A673 (cell line): ENCODE data around the gene EXD2.

ENCODE experiments used
- EZH2 ChIP-seq: fragments of 200-600 bp; sonication (generic); IDR thresholded peaks from 2 replicates; pipeline ENCODE4 v1.6.1; 2017; ENCODE audit warnings: borderline replicate concordance, low read depth, mild to moderate bottlenecking, mixed read lengths, antibody characterized with exemption, low read length; ENCODE audit not compliant: poor library complexity, severe bottlenecking
- TF ChIP-seq, protein P1 (sequence below): fragments of 300-800, 200-600 bp; sonication (generic); conservative IDR thresholded peaks from 2 replicates; pipeline ENCODE4 v1.5.1; 2017; ENCODE audit warnings: low read depth, mild to moderate bottlenecking, antibody characterized with exemption, low read length, moderate library complexity, mixed read lengths

GRCh38 chr14:69263771-69264170 lies 72.5 kb downstream of the EXD2 start:
- TF ChIP-seq, protein P1, sequence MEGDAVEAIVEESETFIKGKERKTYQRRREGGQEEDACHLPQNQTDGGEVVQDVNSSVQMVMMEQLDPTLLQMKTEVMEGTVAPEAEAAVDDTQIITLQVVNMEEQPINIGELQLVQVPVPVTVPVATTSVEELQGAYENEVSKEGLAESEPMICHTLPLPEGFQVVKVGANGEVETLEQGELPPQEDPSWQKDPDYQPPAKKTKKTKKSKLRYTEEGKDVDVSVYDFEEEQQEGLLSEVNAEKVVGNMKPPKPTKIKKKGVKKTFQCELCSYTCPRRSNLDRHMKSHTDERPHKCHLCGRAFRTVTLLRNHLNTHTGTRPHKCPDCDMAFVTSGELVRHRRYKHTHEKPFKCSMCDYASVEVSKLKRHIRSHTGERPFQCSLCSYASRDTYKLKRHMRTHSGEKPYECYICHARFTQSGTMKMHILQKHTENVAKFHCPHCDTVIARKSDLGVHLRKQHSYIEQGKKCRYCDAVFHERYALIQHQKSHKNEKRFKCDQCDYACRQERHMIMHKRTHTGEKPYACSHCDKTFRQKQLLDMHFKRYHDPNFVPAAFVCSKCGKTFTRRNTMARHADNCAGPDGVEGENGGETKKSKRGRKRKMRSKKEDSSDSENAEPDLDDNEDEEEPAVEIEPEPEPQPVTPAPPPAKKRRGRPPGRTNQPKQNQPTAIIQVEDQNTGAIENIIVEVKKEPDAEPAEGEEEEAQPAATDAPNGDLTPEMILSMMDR = no peak
- no peak for TF ChIP-seq EZH2
